K562 (cell line): ENCODE measurements around the gene DLGAP3. TPM values are rescaled to one million over a fixed set of nuclear protein-coding genes. Genes with fewer than 3 reads are reported as not detected.

Experiments
- ATAC-seq: fragments of 200-7000 bp; cut with Tn5 transposase; 3 replicates; pipeline ENCODE4 v1.9.1; 2020; ENCODE audit warnings: moderate library complexity
- BruUV-seq: library from RNA; stranded (reverse); fragments of 400-500 nt; replicated peaks from 2 replicates; lab custom pipeline; 2021; lab: Mats Ljungman, UMichigan
- CTCF ChIA-PET: fragments of 300-600 bp; formaldehyde crosslinking; extraction: SDS; loops from one replicate; lab custom pipeline; 2021; ENCODE audit warnings: low intra/inter-chr PET ratio; lab: Yijun Ruan, JAX
- POLR2A ChIA-PET: fragments of 300-600, 350-650 bp; sonication (Branson Sonifier 250); formaldehyde crosslinking; extraction: SDS; loops from one replicate; lab custom pipeline; 2021; ENCODE audit warnings: antibody characterized with exemption, inconsistent platforms; lab: Yijun Ruan, JAX
- DNase-seq, 4 experiments: peaks; one replicate each; pipeline versions ENCODE4 v3.0.0 to v3.0.0-alpha.2; 2011 to 2018; ENCODE audit warnings: low spot score in 3 of 4, mixed read lengths in 3 of 4; ENCODE audit errors: extremely low read depth in 1 of 4
- FAIRE-seq: peaks from 2 replicates; lab custom pipeline; 2011; peaks lifted over from hg19 to GRCh38; lab: Jason Lieb, UNC
- H2AFZ ChIP-seq: 2 replicates; pipeline ENCODE4 v1.6.0; 2011; ENCODE audit warnings: low read depth, low read length, control low read depth, inconsistent platforms
- H3K27ac ChIP-seq: fragments of 200-600 bp; 3 replicates; pipeline ENCODE4 v1.8.0; 2011; ENCODE audit warnings: low read depth, mild to moderate bottlenecking, control low read depth, inconsistent platforms, low read length, moderate library complexity, mixed read lengths; ENCODE audit errors: extremely low read depth
- H3K27me3 ChIP-seq, 2 experiments: fragments of 300-600 bp in 1 of 2; 2 replicates in 1 of 2; 3 replicates in 1 of 2; pipeline versions ENCODE4 v1.6.0 to v1.8.0; 2011; ENCODE audit warnings: inconsistent platforms in 2 of 2, low read length in 2 of 2, mild to moderate bottlenecking in 1 of 2, mixed read lengths in 1 of 2, moderate library complexity in 1 of 2; ENCODE audit not compliant: control insufficient read depth in 2 of 2, insufficient read depth in 2 of 2
- H3K36me3 ChIP-seq: fragments of 300-600 bp; 3 replicates; pipeline ENCODE4 v1.8.0; 2011; ENCODE audit warnings: mild to moderate bottlenecking, low read length, inconsistent platforms; ENCODE audit not compliant: control insufficient read depth, insufficient read depth
- H3K4me1 ChIP-seq, 2 experiments: fragments of 200-600 bp in 1 of 2; replicated peaks in 1 of 2; 2 replicates in 1 of 2; 3 replicates in 1 of 2; pipeline versions ENCODE4 v1.5.1 to v1.8.0; 2011; ENCODE audit warnings: inconsistent platforms in 2 of 2, low read length in 2 of 2, mild to moderate bottlenecking in 1 of 2, mixed read lengths in 1 of 2, moderate library complexity in 1 of 2; ENCODE audit not compliant: control insufficient read depth in 2 of 2, insufficient read depth in 2 of 2
- H3K4me2 ChIP-seq: 2 replicates; pipeline ENCODE4 v1.6.1; 2011; ENCODE audit warnings: low read length, control low read depth, inconsistent platforms, mixed read lengths; ENCODE audit not compliant: insufficient read depth
- H3K4me3 ChIP-seq: fragments of 200-600 bp; sonication (generic), shearing (Covaris generic); 2 replicates; pipeline ENCODE4 v1.5.1; 2016; ENCODE audit warnings: control low read depth, inconsistent platforms
- H3K79me2 ChIP-seq: fragments of 200-600 bp; 3 replicates; pipeline ENCODE4 v1.8.0; 2011; ENCODE audit warnings: low read length, inconsistent platforms; ENCODE audit not compliant: control insufficient read depth, insufficient read depth
- H3K9ac ChIP-seq, 2 experiments: 2 replicates each; pipeline versions ENCODE4 v1.6.0 to v1.6.1; 2011; ENCODE audit warnings: low read depth in 2 of 2, low read length in 2 of 2, control low read depth in 1 of 2, inconsistent platforms in 1 of 2, mild to moderate bottlenecking in 1 of 2, mixed read lengths in 1 of 2; ENCODE audit not compliant: insufficient read depth in 1 of 2
- H3K9me1 ChIP-seq: one replicate; pipeline ENCODE4 v1.6.0; 2011; ENCODE audit warnings: inconsistent platforms, mild to moderate bottlenecking, low read length, moderate library complexity; ENCODE audit not compliant: control insufficient read depth, insufficient read depth
- H3K9me3 ChIP-seq: replicated peaks from 2 replicates; pipeline ENCODE4 v1.5.1; 2011; ENCODE audit warnings: low read depth, low read length, inconsistent platforms; ENCODE audit not compliant: control insufficient read depth, insufficient read depth
- H4K20me1 ChIP-seq: replicated peaks from 2 replicates; pipeline ENCODE4 v1.6.1; 2011; ENCODE audit warnings: low read length, inconsistent platforms, mixed read lengths; ENCODE audit not compliant: control insufficient read depth, insufficient read depth
- NR2F6 ChIP-seq: fragments of 450-650 bp; formaldehyde crosslinking; IDR thresholded peaks from 2 replicates; pipeline ENCODE4 v1.4.0; 2020; ENCODE audit warnings: mild to moderate bottlenecking
- SPI1 ChIP-seq: IDR thresholded peaks from 2 replicates; pipeline ENCODE4 v1.6.1; 2011; ENCODE audit warnings: low read depth, low read length, control low read depth, borderline replicate concordance
- TAL1 ChIP-seq: fragments of 450-650 bp; IDR thresholded peaks from 2 replicates; pipeline ENCODE4 v1.6.1; 2016; ENCODE audit warnings: mild to moderate bottlenecking
- ZNF133 ChIP-seq: fragments of 250-450 bp; sonication (Bioruptor Pico); IDR thresholded peaks from 2 replicates; pipeline ENCODE4 v1.4.0; 2020; ENCODE audit warnings: mild to moderate bottlenecking
- WGBS: fragments of 100-300 bp; shearing (Covaris generic); methylation state at CpG from one replicate; pipeline ENCODE4 v1.1.6; 2016; ENCODE audit warnings: low coverage, mixed read lengths; ENCODE audit not compliant: insufficient coverage; ENCODE audit errors: missing lambda C conversion rate; 5-methylcytosine and 5-hydroxymethylcytosine counted together
- in situ Hi-C: fragments of 300-500 bp; cut with MboI; formaldehyde crosslinking; loops from 4 replicates; pipeline ENCODE4 v1.15.0; 2018; ENCODE audit warnings: inconsistent platforms, mixed read lengths
- intact Hi-C: fragments of 100-400 bp; cut with micrococcal nuclease; formaldehyde crosslinking; loops from 2 replicates; pipeline ENCODE4 v1.14.2; 2022
- polyA plus RNA-seq, 8 experiments: library from polyadenylated mRNA; depleted of rRNA in 4 of 8; stranded (reverse) in 5 of 8; unstranded in 3 of 8; fragments of >200 nt; fragmentation: Nextera tagmentation in 2 of 8; fragmentation: Illumina TruSeq in 1 of 8; extraction: Ambion mirVana in 2 of 8; extraction: Trizol in 1 of 8; gene quantifications; 2 replicates each; pipeline versions ENCODE4 v1.2.1 to v1.2.3, GENCODE V29; 2011 to 2014; ENCODE audit warnings: inconsistent platforms in 1 of 8, missing spikeins in 1 of 8
- total RNA-seq, 7 experiments: library from RNA; depleted of rRNA in 6 of 7; stranded (reverse); fragments of >200 nt in 6 of 7; fragmentation: Illumina TruSeq in 2 of 7; extraction: Trizol in 2 of 7; gene quantifications; 2 replicates each; pipeline versions ENCODE4 v1.2.1 to v1.2.3, GENCODE V29; 2011 to 2021; ENCODE audit warnings: low replicate concordance in 1 of 7
- TF ChIP-seq, protein P1 (sequence below): fragments of 200-800 bp; sonication (Bioruptor generic); IDR thresholded peaks from 2 replicates; pipeline ENCODE4 v1.6.1; 2017; ENCODE audit warnings: missing genetic modification characterization, missing compliant biosample characterization
- TF ChIP-seq, protein P2 (sequence below): sonication (generic); formaldehyde crosslinking; IDR thresholded peaks from 2 replicates; pipeline ENCODE4 v1.8.1; 2023; ENCODE audit warnings: missing genetic modification reagents, mild to moderate bottlenecking, borderline replicate concordance
- TF ChIP-seq, protein P3 (sequence below): fragments of 250-450 bp; sonication (Bioruptor Pico); IDR thresholded peaks from 2 replicates; pipeline ENCODE4 v1.8.0; 2021; ENCODE audit warnings: moderate library complexity, mild to moderate bottlenecking, inconsistent platforms

The DLGAP3 gene
- total and polyA plus RNA-seq, 9 of the 15 experiments (the other 6 are each of a cell fraction or from before 2014, with no cell fraction given): 0.01 to 0.16 (median 0.07) TPM; not detected in 6

DNA sequence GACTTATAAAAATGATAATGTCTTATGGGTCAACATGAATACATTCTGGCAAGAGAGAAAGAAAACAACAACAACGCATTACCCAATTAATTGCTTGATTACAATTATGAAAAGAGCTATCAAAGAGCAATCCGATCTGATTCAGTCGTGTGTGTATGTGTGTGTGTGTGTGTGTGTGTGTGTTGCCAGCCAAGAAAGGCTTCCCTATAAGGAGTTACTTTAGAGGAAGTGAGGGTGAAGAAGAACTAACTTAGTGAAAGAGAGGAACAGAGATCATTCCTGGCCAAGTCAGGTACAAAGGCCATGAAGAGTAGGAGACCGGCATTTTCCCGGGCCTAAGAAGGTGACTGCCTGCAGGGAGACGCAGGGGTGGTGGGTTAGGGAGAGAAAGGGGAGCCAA, 46.3 kb upstream of the DLGAP3 start:
- peaks cover under 1% of the 10 kb centered on the region for H3K9me1 ChIP-seq
- no peak for FAIRE-seq
- ChIA-PET CTCF (no interaction called here), POLR2A (interaction anchor here (2.6 kb wide), 1 partner anchor 9 kb away, joined by 11 read pairs; the partner anchor contains the start of gene TMEM35B)
- H2AFZ ChIP-seq: no peak overlapping the region
- TF ChIP-seq, protein P1, sequence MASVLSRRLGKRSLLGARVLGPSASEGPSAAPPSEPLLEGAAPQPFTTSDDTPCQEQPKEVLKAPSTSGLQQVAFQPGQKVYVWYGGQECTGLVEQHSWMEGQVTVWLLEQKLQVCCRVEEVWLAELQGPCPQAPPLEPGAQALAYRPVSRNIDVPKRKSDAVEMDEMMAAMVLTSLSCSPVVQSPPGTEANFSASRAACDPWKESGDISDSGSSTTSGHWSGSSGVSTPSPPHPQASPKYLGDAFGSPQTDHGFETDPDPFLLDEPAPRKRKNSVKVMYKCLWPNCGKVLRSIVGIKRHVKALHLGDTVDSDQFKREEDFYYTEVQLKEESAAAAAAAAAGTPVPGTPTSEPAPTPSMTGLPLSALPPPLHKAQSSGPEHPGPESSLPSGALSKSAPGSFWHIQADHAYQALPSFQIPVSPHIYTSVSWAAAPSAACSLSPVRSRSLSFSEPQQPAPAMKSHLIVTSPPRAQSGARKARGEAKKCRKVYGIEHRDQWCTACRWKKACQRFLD (CRISPR knock-in tag): no peak
- TF ChIP-seq SPI1: peak; percentile 19; the same call in 1 of the 2 replicates
- TF ChIP-seq ZNF133 (CRISPR knock-in tag): no peak
- no peak overlapping the region for H3K27ac ChIP-seq
- DNase-seq: no peak
- ATAC-seq: no peak
- no peaks in the 10 kb centered on the region for H3K9me3 ChIP-seq
- H3K4me3 ChIP-seq: no peak overlapping the region
- no peaks in the 10 kb centered on the region for H3K36me3 ChIP-seq
- in situ Hi-C loops (no loop called here), intact Hi-C loops (no loop called here)
- no peak overlapping the region for H3K9ac ChIP-seq
- BruUV-seq: no TSS peak
- no peaks in the 10 kb centered on the region for H4K20me1 ChIP-seq
- H3K27me3 ChIP-seq: 0 out of 5 replicates have a peak, but pooled peaks cover 0 to 14% of the 10 kb centered on the region in 2 experiments
- 43% methylated on average over 6 of the region's 6 CpGs for WGBS
- no peaks in the 10 kb centered on the region for H3K79me2 ChIP-seq
- H3K4me2 ChIP-seq: no peak overlapping the region
- H3K4me1 ChIP-seq: peaks cover 0 to 9% of the 10 kb centered on the region in 2 experiments

DNA sequence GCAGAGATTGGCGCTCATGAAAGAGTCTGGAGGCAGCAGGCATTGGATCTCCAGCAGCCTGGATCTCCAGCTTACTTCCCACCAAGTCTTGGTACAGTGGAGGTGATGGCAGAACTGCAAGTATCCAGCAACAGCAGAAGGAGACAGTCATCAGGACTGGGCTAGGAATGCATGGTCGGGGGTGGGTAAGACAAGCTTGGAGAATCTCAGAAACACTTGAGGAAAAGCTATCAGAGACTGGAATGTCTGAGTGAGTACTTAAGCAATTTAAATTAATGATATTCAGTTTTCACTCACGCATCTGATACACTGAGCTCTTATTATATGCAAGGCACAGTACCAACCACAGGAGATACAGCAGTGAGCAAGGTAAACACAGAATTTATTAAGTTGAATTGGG, 45.9 kb upstream of the DLGAP3 start:
- Histone ChIP-seq H3K9ac (no peak overlapping the region), H3K79me2 (no peaks in the 10 kb centered on the region), H3K27me3 (0 out of 5 replicates have a peak, but pooled peaks cover 0 to 14% of the 10 kb centered on the region in 2 experiments), H3K27ac (no peak overlapping the region), H2AFZ (no peak overlapping the region), H3K9me3 (no peaks in the 10 kb centered on the region), H3K4me3 (no peak overlapping the region), H3K36me3 (no peaks in the 10 kb centered on the region), H3K4me1 (peaks cover 0 to 9% of the 10 kb centered on the region in 2 experiments), H3K9me1 (no peaks in the 10 kb centered on the region), H4K20me1 (no peaks in the 10 kb centered on the region), H3K4me2 (no peak overlapping the region)
- DNase-seq: no peak
- ChIA-PET POLR2A (interaction anchor here (1.0 to 2.6 kb wide), 2 partner anchors 10 to 55 kb away, joined by 4 to 11 read pairs; partner anchors contain the start of gene TMEM35B), CTCF (no interaction called here)
- no peak for ATAC-seq
- WGBS: 29% methylated on average over 3 of the region's 3 CpGs
- FAIRE-seq: no peak
- in situ Hi-C loops (no loop called here), intact Hi-C loops (no loop called here)
- no TSS peak for BruUV-seq
- TF ChIP-seq TAL1 (no peak), NR2F6 (no peak)
- TF ChIP-seq, protein P2, sequence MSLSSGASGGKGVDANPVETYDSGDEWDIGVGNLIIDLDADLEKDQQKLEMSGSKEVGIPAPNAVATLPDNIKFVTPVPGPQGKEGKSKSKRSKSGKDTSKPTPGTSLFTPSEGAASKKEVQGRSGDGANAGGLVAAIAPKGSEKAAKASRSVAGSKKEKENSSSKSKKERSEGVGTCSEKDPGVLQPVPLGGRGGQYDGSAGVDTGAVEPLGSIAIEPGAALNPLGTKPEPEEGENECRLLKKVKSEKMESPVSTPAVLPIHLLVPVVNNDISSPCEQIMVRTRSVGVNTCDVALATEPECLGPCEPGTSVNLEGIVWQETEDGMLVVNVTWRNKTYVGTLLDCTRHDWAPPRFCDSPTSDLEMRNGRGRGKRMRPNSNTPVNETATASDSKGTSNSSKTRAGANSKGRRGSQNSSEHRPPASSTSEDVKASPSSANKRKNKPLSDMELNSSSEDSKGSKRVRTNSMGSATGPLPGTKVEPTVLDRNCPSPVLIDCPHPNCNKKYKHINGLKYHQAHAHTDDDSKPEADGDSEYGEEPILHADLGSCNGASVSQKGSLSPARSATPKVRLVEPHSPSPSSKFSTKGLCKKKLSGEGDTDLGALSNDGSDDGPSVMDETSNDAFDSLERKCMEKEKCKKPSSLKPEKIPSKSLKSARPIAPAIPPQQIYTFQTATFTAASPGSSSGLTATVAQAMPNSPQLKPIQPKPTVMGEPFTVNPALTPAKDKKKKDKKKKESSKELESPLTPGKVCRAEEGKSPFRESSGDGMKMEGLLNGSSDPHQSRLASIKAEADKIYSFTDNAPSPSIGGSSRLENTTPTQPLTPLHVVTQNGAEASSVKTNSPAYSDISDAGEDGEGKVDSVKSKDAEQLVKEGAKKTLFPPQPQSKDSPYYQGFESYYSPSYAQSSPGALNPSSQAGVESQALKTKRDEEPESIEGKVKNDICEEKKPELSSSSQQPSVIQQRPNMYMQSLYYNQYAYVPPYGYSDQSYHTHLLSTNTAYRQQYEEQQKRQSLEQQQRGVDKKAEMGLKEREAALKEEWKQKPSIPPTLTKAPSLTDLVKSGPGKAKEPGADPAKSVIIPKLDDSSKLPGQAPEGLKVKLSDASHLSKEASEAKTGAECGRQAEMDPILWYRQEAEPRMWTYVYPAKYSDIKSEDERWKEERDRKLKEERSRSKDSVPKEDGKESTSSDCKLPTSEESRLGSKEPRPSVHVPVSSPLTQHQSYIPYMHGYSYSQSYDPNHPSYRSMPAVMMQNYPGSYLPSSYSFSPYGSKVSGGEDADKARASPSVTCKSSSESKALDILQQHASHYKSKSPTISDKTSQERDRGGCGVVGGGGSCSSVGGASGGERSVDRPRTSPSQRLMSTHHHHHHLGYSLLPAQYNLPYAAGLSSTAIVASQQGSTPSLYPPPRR: no peak
- TF ChIP-seq, protein P3, sequence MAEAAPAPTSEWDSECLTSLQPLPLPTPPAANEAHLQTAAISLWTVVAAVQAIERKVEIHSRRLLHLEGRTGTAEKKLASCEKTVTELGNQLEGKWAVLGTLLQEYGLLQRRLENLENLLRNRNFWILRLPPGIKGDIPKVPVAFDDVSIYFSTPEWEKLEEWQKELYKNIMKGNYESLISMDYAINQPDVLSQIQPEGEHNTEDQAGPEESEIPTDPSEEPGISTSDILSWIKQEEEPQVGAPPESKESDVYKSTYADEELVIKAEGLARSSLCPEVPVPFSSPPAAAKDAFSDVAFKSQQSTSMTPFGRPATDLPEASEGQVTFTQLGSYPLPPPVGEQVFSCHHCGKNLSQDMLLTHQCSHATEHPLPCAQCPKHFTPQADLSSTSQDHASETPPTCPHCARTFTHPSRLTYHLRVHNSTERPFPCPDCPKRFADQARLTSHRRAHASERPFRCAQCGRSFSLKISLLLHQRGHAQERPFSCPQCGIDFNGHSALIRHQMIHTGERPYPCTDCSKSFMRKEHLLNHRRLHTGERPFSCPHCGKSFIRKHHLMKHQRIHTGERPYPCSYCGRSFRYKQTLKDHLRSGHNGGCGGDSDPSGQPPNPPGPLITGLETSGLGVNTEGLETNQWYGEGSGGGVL (CRISPR knock-in tag): no peak
